Endometrium (tissue), 2 donors: ENCODE data around the gene KRT81.
"Not testable (repeated sequence)": the region's sequence is repeated elsewhere in the genome, so short reads cannot be mapped to it uniquely, and the experiment has no call there.

Experiments
- FAIRE-seq: peaks from 2 replicates; lab custom pipeline; 2012; peaks lifted over from hg19 to GRCh38; lab: Jason Lieb, UNC
- donor health status: control.
- donor health status: control.

The KRT81 gene

DNA sequence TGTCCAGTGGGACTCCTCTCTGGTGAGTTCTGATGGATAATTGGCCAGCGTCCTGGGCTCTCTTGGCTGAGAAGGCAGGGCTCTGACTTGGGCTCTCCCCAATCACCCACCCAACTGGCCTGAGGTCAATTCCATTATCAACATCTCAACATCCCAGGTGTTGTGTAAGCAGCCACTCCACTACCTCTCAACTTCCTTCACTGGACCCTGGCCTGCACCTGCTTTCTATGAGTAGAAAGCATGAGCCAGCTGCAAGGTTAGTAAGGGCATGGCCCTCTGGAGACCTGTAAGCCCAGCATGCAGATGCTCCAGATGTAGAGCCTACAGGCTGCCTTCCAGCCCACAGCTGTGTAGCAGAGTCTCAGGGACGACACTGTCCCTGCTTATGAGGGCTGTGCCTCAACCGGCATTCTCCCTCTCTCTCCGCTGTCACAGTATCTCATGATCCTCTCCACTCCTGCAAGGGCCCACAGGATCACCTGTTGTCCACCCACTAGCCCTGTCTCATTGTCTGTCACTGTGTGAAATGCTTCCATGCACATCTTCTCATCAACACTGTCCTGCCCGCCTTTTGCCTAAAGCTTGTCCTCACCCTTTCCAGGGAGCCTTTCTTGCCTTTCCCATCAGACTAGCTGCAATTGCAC, 5.4 kb upstream of the KRT81 start:
- no peak for FAIRE-seq

DNA sequence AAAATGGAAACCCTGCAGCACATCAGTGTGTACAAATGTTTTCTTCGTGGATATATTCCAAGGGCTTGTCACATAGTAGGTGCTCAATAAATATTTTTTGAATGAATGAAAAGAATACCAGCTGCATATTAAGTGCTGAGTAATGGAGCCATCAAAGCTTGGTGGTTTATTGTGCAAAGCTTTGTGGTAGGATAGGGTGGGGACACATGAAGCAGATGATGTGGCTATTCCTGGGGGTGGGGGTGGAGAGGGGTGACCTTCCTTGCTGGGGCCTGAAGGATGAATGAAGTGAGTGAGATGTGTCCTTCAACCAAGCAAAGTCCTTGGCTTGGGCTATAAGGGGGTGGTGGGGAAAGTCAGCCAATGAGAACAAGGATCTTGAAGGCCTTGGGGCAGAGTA, 4.3 kb upstream of the KRT81 start:
- FAIRE-seq, result no peak

DNA sequence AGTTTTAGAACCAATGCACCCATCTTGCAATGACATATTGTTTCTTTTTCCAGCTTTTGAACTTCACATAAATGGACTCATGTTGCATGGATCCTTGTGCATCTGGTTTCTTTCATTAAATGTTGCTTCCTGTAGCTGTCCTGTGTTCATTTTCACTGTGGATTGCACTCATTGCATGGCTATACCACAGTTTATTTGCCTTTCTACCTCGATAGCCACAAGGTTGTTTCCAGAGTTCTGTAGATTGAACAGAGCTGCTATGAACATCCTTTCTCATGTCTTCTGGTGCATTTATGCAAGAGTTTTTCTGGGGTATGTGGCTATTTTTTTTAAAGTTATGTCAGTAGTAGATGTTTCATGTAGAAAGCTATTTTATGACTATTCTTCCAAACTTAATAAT, 3.5 kb upstream of the KRT81 start:
- FAIRE-seq, result no peak

GRCh38 chr12:52293926-52294325, 2.6 kb upstream of the KRT81 start:
- no peak for FAIRE-seq

- FAIRE-seq, result not testable (repeated sequence)
Measured at GRCh38 chr12:52290483-52291134, 725 bp downstream of the KRT81 start.

GRCh38 chr12:52287816-52288805, 3.2 kb downstream of the KRT81 start:
- FAIRE-seq, result not testable (repeated sequence)

DNA sequence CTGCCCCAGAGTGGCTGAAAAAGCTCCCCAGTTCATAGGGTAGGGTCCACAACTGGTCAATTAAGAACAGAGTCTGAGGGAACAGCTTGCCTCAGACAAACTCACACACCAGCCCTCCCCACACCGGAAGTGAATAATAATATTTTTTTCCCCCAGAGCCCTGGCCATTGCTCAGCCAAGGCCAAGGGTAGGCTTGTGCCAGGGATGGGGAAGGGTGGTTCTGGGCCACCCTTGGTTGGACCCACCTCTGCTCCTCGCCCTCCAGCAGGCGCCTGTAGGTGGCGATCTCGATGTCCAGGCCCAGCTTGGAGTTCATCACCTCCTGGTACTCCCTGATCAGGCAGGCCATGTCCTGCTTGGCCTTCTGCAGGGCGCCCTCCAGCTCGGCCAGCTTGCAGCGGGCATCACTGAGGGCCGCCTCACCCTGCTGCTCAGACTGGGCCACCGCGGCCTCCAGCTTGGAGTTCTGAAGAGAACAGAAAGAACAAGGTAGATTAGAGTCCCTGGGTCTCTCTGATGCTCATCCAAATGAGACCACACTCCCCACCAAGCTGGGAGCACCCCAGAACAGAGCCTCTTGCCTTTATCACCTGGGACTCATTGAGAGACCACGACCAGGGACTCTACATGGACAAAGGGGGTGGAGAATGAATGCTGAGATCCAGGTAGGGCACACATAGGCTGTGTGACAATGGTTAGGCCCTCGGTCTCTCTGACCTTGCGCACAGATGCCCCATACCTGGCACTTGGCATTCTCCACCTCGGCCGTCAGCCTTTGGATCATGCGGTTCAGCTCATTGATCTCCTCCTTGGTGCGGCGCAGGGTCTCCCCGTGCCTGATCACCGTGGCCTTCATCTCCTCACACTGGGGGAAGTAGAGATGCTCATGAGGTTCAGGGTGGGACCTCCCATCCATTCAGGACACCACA, 4.2 kb downstream of the KRT81 start:
- FAIRE-seq, result not testable (repeated sequence)

- FAIRE-seq, result no peak
Measured at GRCh38 chr12:52285851-52286530, 5.3 kb downstream of the KRT81 start.

GRCh38 chr12:52285172-52285745, 6.1 kb downstream of the KRT81 start:
- FAIRE-seq, result no peak

DNA sequence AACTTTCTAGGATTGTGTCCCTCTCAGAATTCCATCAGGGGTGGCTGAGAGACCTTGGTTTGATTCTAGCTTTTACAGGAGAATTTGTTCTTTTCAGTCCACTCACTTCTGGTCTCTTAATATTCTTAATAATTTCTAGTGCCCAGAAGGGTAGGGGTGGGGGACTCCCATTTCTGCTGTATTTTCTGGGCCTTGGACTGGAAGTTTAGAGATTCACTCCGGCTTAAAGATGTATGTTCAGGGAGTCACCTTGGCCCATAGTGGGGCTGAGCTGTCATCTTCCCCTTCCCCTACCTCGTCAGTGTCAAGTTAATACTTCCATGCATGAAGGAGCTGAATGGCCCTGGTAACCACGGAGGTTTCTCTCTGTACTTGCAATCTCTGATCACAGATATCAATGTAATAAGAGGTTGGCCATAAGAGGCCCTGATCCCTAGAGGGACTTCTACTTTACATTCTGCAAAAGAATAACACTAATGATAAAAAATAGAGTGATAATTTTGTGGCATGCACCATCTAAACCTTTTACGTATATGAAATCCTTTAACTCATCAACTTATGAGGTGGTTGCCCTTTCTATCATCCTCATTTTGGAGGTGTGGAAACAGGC, 6.7 kb downstream of the KRT81 start:
- no peak for FAIRE-seq

GRCh38 chr12:52280796-52281560, 10.4 kb downstream of the KRT81 start:
- FAIRE-seq, result no peak

DNA sequence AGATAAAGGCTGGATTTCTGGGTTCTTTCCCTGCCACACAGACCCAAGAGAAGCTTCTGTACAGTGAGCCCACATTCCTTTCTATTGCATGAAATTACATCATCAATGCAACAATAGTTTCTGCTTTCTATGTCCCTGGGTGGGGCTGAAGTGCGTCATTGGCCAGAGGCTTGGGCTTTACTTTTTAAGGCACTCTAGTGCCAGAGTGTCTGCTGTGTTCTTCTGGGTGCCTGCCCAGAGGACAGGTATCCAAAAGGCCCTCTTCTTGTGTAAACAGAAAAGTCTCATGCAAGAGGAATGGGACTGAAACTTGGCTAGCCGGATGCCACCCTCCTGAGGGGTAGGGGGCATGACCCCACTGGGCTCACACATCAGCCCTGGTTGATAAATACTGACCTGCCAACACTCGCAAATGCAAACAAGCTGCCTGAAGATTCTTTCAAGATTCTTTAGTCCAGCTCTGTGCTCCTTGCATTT, 11.0 kb downstream of the KRT81 start:
- no peak for FAIRE-seq

- no peak for FAIRE-seq
Measured at GRCh38 chr12:52279422-52280318, 11.7 kb downstream of the KRT81 start.

DNA sequence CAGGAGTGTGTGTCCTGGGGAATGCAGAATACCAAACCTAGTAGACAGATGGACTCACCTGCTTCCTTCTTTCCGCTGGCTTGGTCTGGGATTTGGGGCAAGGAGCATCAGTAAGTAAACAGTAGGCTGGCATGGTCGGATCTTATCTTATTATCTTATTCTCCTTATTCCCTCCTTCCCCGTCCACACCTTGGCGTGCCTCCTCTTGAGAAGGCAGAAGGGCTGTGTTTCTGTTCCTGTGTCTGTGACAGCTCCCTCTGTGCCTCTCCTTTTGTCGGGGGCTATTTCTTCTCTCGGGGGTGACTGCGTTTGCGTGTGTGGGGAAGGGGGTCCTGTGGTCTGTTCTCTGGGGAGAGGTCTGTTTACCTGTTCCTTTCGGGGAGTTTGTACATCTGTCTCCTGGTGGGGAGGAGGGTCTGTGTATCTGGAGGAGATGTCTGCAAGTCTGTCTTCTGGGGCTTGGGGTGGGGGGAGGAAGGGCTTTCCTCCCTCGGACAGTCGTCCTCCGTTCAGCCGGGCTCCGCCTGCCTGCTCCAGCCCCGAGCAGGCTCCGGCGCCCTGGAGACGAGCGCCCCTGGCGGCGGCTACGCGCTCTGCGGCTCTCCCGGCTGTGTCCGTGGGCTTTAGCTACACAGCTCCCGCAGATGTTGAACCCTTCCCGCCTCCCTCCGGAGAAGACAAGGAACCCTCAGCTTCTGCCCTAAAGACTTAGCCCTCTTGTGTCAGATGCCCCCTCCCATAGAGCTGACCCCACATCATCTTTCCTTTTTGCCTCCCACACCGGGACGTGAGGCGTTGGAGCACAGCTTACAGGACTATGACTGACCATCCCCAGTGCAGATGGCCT, 12.5 kb downstream of the KRT81 start:
- FAIRE-seq, result no peak

GRCh38 chr12:52277486-52278245, 13.7 kb downstream of the KRT81 start:
- FAIRE-seq, result no peak

- FAIRE-seq, result no peak
Measured at GRCh38 chr12:52275686-52276085, 15.6 kb downstream of the KRT81 start.
